H1 (cell line): ENCODE measurements around the gene MYO5A. TPM values are rescaled to one million over a fixed set of nuclear protein-coding genes. Genes with fewer than 3 reads are reported as not detected.

Experiments used
- CBX5 ChIP-seq: fragments of 300-800, 300-1000 bp; sonication (generic); IDR thresholded peaks from 2 replicates; pipeline ENCODE4 v1.7.1; 2016; ENCODE audit warnings: antibody characterized with exemption, low read length, low read depth
- CHD1 ChIP-seq: IDR thresholded peaks from 2 replicates; pipeline ENCODE4 v1.6.1; 2012; ENCODE audit warnings: low read depth, low read length, improper control_type of control experiment
- CHD7 ChIP-seq: fragments of 300-600 bp; sonication (generic); IDR thresholded peaks from 2 replicates; pipeline ENCODE4 v1.7.1; 2012; ENCODE audit warnings: low read length, moderate library complexity, mild to moderate bottlenecking, inconsistent platforms; ENCODE audit not compliant: insufficient replicate concordance
- E2F6 ChIP-seq: IDR thresholded peaks from 2 replicates; pipeline ENCODE4 v1.6.1; 2012; ENCODE audit warnings: inconsistent platforms
- HDAC6 ChIP-seq: IDR thresholded peaks from one replicate; pipeline ENCODE4 v1.7.1; 2012; ENCODE audit warnings: low read depth, mild to moderate bottlenecking, inconsistent platforms, low read length, moderate library complexity
- JUN ChIP-seq: IDR thresholded peaks from 2 replicates; pipeline ENCODE4 v1.6.1; 2011; ENCODE audit warnings: low read depth, mild to moderate bottlenecking, improper control_type of control experiment, low read length
- KDM1A ChIP-seq: fragments of 200-600, 300-600 bp; sonication (generic); IDR thresholded peaks from 2 replicates; pipeline ENCODE4 v1.7.1; 2016; ENCODE audit warnings: mild to moderate bottlenecking, low read length, borderline replicate concordance
- NANOG ChIP-seq: IDR thresholded peaks from 2 replicates; pipeline ENCODE4 v1.6.1; 2011; ENCODE audit warnings: low read length, low read depth, mild to moderate bottlenecking, inconsistent platforms; ENCODE audit not compliant: insufficient read depth, poor library complexity, severe bottlenecking
- POLR2AphosphoS5 ChIP-seq: IDR thresholded peaks from 2 replicates; pipeline ENCODE4 v1.6.1; 2011; ENCODE audit warnings: low read depth, low read length
- SIN3A ChIP-seq, 2 experiments: IDR thresholded peaks in 1 of 2; conservative IDR thresholded peaks in 1 of 2; 2 replicates each; pipeline ENCODE4 v1.6.1; 2011 to 2012; ENCODE audit warnings: low read length in 2 of 2, improper control_type of control experiment in 1 of 2, low read depth in 1 of 2, mild to moderate bottlenecking in 1 of 2
- TAF1 ChIP-seq: IDR thresholded peaks from 2 replicates; pipeline ENCODE4 v1.6.1; 2011; ENCODE audit warnings: mild to moderate bottlenecking, low read depth, low read length
- polyA plus RNA-seq, 7 experiments: library from polyadenylated mRNA; depleted of rRNA in 3 of 7; stranded (reverse) in 5 of 7; unstranded in 2 of 7; fragments of >200 nt in 5 of 7; fragments of 200-250 nt in 2 of 7; gene quantifications; 1 replicate in 5 of 7; 2 replicates in 1 of 7; 4 replicates in 1 of 7; pipeline versions ENCODE4 v1.2.1 to v1.2.3, GENCODE V29; 2011 to 2013; ENCODE audit warnings: missing spikeins in 2 of 7, mixed read lengths in 2 of 7
- total RNA-seq: library from RNA; stranded (reverse); fragmentation: NEBNext Ultra II Directional; extraction: Animal tissue kit (Norgen Biotek cat#: 25700); gene quantifications from 2 replicates; pipeline ENCODE4 v1.2.1, GENCODE V29; 2021

The MYO5A gene
- total and polyA plus RNA-seq, 2 of the 8 experiments (the other 6 are each of a cell fraction or from before 2014, with no cell fraction given) = 11.4 to 24.7 TPM

DNA sequence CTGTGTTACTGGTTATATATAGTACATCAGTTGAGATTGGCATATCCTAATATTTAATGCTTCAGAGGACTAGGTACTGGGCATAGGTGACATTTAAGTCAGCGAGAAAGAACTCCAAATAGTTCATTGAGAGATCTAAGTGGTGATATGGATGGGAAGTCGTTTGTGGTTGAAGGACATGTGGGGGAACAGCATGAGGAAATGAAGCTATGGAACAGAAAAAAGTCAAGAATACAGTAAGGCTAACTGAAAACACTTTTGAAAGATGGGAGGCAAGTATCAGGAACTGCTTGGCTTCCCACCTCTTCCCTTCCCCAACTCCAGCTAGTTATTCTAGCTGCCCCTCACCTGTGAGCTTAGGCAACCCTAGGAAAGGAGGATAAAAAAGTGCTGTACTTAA lies 3.7 kb upstream of the MYO5A start (continued):
- no peak for TF ChIP-seq CHD7
- no peak for TF ChIP-seq JUN
- no peak for TF ChIP-seq KDM1A
- TF ChIP-seq NANOG = no peak
- no peak for TF ChIP-seq CBX5
- no peak for TF ChIP-seq CHD1
- TF ChIP-seq E2F6 = no peak
- TF ChIP-seq TAF1 = no peak
- no peak for TF ChIP-seq HDAC6
- no peak for TF ChIP-seq POLR2AphosphoS5
- TF ChIP-seq SIN3A (conservative IDR thresholded peaks at IDR 0.05 in 1 of 2, IDR thresholded peaks at IDR 0.05 in 1 of 2; ENCODE audit: low read depth in 1 of 2, low read length in 2 of 2) = no peak
